HG02678 (cell line): ENCODE measurements around the gene PLXNA3.

Experiments used
- ATAC-seq: cut with Tn5 transposase; IDR thresholded peaks from one replicate; pipeline ENCODE4 v1.9.1; 2021; ENCODE audit warnings: mild to moderate bottlenecking, moderate library complexity; ENCODE audit not compliant: unreplicated experiment

Gene PLXNA3

DNA sequence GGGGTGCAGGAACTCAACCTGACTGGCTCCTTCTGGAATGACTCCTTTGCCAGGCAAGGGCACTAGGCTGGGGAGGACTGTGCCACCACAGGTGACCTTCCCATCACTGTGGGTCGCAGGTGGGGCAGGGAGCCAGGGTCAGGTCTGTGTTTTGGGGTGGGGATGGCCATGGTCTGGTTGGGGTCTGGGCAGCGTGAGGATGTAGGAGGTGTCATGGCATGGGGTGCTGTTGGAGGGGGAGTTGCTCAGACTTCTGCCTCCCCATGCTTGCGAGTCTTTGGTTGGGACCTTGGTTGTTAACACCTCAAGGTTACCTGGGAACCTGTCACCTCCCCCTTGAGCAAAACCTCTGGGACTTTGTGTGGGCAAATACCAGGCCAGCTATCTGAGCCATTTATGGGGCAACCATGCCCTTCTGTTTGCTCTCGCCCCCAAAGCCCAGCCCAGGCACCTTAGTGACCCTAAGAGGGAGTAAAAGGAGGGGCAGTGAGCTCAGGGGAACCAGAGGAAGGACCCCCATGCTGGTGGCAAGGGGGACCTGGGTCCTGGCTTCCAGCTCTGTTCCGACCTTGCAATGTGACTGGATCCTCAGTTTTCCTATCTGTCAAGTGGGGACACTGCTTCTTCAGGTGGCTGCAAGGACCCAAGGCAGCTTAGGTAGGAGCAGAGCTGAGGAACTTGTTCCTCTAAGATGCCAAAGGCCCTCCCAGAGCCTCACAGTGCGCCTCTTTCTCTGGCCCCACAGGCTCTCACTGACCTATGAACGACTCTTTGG lies 23.5 kb upstream of the PLXNA3 start:
- no peak for ATAC-seq

GRCh38 chrX:154435171-154435733 lies 22.8 kb upstream of the PLXNA3 start:
- ATAC-seq: no peak

- peak; percentile 39 for ATAC-seq
Measured at GRCh38 chrX:154436374-154436982, 21.6 kb upstream of the PLXNA3 start.

DNA sequence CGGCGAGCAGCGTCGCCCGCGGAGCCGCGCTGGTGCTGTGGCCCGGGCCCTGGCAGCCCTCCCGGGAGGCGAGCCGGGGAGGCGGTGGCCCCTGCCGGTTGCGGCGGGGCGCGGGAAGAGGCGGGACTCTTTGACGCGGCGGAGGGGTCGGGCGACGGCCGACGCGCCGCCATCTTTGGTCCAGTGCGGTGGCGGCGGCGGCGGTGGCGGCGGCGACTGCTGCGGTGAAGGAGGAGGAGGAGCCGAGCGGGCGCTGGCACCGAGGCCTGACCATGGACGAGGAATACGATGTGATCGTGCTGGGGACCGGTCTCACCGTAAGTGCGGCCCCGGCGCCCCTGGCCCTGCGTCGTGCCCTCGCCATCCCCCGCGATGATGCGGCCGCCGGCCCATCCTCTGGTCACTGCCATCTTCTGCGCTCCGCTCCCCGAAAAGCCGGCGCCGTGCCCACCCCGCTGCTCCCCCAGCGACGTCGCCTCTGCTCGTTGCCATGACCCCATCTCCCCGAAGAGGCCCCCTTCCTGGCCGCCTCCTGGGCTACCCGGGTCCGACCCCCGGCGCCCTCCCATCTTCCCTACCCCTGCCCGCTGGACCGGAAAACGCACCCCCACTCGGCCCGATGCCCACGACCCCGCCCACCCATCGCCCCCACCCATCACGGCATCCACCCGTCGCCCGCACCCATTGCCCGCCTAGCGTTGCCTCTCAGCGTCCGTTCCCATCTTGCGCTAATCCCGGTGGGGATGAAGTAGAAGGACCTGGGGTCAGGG lies 20.9 kb upstream of the PLXNA3 start, which contains the start of gene GDI1:
GDI1 (plus strand) TSS at position 172 of the 770 bp plus-strand sequence; CDS start at position 273, 101 bp downstream.
- peak; percentile 66 for ATAC-seq

- no peak for ATAC-seq
Measured at GRCh38 chrX:154437971-154438893, 19.8 kb upstream of the PLXNA3 start.

DNA sequence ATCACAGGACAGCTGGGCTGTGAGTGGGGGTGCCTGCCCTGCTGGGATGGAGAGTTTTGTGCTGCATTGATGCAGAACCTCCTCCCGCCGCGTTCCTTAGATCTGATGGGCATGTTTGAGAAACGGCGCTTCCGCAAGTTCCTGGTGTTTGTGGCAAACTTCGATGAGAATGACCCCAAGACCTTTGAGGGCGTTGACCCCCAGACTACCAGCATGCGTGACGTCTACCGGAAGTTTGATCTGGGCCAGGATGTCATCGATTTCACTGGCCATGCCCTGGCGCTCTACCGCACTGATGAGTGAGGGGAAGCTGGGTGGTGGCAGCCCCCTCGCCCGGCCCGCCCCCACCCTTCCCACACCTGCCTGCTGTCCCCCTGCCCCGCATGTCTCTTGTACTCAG lies 18.2 kb upstream of the PLXNA3 start:
- ATAC-seq: no peak

DNA sequence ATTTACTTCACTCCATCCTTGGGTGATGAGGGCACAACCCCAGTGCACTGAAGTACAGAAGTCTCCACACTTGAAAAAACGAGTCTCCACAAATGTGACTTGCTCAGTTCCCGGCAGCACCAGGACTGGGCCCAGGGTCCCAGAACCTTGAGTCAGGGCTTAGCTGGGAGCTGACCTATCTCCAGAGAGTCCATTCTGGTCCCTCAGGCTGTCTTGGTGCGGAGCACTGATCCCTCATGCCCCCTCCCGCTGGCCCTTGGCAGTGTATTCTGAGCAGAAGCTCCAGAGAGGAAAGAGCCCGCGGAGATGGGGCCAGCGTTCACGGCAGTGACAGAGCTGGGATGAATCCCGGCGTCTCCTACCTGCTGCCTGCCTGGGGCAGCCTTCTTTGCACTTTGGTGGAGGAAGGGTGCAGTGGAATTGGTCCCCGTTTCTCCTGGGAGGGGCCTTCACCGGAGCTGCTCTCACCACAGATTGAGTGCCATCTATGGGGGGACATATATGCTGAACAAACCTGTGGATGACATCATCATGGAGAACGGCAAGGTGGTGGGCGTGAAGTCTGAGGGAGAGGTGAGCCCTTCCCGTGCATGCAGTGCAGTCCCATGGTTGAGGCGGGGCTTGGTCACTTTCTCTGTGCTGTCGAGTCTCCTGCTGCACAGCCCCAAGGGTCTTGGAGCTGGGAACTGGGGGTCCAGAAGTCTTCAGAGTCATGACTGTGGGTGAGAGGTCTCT lies 17.3 kb upstream of the PLXNA3 start:
- no peak for ATAC-seq

DNA sequence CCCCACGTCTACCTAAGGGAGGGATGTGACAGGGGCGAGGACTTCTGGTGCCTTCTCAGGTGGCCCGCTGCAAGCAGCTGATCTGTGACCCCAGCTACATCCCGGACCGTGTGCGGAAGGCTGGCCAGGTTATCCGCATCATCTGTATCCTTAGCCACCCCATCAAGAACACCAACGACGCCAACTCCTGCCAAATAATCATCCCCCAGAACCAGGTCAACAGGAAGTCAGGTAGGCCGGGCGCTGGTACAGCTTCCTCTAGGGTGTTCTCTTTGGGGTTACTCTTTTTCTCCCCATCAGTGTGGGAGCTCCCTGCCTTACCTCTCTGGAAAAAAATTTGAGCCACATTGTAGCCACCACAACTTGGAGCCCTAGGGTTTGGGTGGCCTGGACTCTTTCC lies 16.5 kb upstream of the PLXNA3 start:
- ATAC-seq: no peak

- no peak for ATAC-seq
Measured at GRCh38 chrX:154441984-154442707, 15.9 kb upstream of the PLXNA3 start.

- no peak for ATAC-seq
Measured at GRCh38 chrX:154443479-154443910, 14.6 kb upstream of the PLXNA3 start.

- ATAC-seq: peak; percentile 89
Measured at GRCh38 chrX:154443992-154444754, 13.9 kb upstream of the PLXNA3 start, which contains the start of gene FAM50A. TSS of gene FAM50A (plus strand) at chrX:154444141. CDS start at chrX:154444236, 95 bp downstream.

DNA sequence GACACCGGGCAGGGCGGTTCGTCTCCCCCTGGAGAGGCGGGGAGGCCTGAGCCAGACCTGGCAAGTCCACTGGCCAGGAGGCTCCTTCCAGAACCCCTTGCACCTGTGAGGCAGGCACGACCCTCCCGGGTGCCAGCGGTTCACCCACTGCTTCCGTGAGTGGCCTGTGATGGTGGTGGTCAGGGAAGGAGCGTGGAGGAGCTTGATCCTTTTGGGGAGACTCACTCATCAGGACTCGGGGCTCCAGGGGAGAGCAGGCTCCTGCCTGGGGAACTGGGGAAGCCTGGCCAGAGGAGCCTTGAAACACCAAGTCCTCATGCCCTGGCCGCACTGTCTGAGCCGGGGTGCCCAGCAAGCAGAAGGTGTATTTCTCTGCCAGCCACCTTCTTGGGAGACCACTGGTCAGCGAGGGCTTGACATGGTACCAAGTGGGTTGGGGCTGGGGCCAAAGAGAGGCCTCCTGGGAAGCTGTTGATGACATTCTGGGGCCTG lies 13.3 kb upstream of the PLXNA3 start:
- no peak for ATAC-seq

GRCh38 chrX:154445776-154446175 lies 12.3 kb upstream of the PLXNA3 start:
- ATAC-seq: no peak

DNA sequence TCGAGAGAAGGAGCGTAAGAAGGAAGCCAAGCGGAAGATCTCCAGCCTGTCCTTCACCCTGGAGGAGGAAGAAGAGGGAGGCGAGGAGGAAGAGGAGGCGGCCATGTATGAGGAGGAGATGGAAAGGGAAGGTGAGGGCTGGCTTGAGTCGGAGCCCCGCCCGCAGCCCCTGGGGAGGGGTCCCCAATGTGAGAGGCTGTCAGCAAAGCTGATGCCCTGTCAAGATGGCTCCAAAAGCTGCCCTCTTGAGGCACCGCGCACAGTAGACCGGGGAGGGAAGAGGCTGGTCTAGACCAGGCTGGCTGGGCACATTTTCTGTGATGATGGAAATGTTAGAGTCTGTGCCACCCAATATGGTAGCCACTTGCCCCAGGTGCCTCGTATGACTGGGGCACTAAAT lies 11.7 kb upstream of the PLXNA3 start:
- ATAC-seq: no peak

DNA sequence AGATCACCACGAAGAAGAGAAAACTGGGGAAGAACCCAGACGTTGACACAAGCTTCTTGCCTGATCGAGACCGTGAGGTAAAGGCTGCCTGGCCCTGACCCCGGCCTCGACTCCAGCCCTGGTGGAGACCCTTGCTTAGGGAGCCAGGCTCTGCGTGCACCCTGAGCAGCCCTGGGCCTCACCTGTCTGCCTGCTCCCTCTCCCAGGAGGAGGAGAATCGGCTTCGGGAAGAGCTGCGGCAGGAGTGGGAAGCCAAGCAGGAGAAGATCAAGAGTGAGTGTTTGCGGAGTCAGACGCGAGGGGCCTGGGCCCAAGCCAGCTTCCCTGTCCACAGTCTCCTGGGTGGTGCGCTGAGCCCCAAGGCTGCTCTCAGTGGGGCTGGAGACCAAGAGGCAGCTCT lies 9.6 kb upstream of the PLXNA3 start:
- no peak for ATAC-seq

- ATAC-seq: no peak
Measured at GRCh38 chrX:154449618-154450017, 8.5 kb upstream of the PLXNA3 start.

DNA sequence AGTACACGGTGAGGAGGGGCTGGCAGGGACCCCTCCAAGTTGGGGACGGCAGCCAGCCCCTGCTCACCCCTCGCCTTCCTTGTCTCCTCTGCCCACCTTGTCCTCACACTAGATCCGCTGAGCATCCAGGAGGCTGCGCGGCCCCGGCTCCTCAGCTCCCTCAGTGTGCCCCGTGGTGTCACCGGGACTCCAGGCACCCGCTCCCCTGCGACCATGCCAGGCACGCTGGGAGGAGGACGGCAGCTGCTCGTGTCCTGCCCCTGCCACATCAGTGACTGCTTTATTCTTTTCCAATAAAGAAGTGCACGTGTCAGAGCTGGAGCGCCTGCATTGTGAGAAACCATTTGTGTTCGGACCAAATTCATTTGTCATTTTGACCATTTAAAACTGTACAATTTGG lies 7.8 kb upstream of the PLXNA3 start:
- ATAC-seq: no peak

DNA sequence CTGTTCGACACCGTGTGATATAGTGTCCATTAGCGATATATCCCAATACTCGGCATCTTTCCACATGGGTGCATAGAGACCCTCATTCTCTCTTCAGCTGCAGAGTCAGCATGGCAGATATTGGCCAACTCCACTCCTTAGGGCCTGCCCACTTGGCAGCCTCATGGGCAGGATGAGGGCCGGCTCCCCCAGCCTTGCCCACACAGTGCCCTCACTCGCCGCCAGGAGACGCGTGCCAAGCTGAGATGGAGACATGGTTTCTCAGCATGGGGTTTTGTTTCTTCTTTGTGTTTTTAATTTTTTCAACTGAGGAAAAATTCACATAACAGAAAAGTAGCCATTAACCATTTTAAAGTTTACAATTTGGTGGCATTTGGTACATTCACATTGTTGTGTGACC lies 5.3 kb upstream of the PLXNA3 start:
- no peak for ATAC-seq
